Measurements from ENCODE around the gene ZNF74. TPM values are rescaled to one million over a fixed set of nuclear protein-coding genes. Genes with fewer than 3 reads are reported as not detected.
"Not testable (repeated sequence)": the region's sequence is repeated elsewhere in the genome, so short reads cannot be mapped to it uniquely, and the experiment has no call there.

The ZNF74 gene
- polyA plus RNA-seq, 4 donors: 14.8 to 24.4 (median 20.4) TPM

GRCh38 chr22:20441631-20442484 lies 47.9 kb downstream of the ZNF74 start:
- DNase-seq (ENCODE audit: low read depth in 4 of 4, low spot score in 2 of 4): no peak

- no peak for DNase-seq (ENCODE audit: low read depth in 4 of 4, low spot score in 2 of 4)
Observed at GRCh38 chr22:20442485-20443284, 48.7 kb downstream of the ZNF74 start.

GRCh38 chr22:20444325-20444724 lies 50.4 kb downstream of the ZNF74 start:
- DNase-seq (ENCODE audit: low read depth in 4 of 4, low spot score in 2 of 4): no peak

- DNase-seq (ENCODE audit: low read depth in 4 of 4, low spot score in 2 of 4): no peak
Observed at GRCh38 chr22:20446383-20446970, 52.5 kb downstream of the ZNF74 start.

GRCh38 chr22:20448630-20449029 lies 54.7 kb downstream of the ZNF74 start:
- no peak for DNase-seq (ENCODE audit: low read depth in 4 of 4, low spot score in 2 of 4)

- DNase-seq (ENCODE audit: low read depth in 4 of 4, low spot score in 2 of 4): no peak
Observed at GRCh38 chr22:20449819-20450550, 56.0 kb downstream of the ZNF74 start.

GRCh38 chr22:20450551-20450906 lies 56.6 kb downstream of the ZNF74 start:
- DNase-seq (ENCODE audit: low read depth in 4 of 4, low spot score in 2 of 4): no peak

DNA sequence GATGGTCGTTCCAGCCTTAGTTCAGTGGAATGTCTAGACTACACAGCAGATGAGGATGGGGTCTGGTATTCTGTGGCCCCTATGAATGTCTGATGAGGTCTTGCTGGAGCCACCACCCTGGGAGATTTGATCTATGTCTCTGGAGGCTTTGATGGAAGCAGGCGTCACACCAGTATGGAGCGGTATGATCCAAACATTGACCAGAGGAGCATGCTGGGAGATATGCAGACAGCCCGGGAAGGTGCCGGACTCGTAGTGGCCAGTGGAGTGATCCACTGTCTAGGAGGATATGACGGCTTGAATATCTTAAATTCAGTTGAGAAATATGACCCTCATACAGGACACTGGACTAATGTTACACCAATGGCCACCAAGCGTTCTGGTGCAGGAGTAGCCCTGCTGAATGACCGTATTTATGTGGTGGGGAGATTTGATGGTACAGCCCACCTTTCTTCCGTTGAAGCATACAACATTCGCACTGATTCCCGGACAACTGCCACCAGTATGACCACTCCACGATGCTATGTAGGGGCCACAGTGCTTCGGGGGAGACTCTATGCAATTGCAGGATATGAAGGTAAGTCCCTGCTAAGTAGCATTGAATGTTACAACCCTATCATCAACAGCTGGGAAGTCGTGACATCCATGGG lies 57.3 kb downstream of the ZNF74 start:
- not testable (repeated sequence) for DNase-seq (ENCODE audit: low read depth in 4 of 4, low spot score in 2 of 4)

DNA sequence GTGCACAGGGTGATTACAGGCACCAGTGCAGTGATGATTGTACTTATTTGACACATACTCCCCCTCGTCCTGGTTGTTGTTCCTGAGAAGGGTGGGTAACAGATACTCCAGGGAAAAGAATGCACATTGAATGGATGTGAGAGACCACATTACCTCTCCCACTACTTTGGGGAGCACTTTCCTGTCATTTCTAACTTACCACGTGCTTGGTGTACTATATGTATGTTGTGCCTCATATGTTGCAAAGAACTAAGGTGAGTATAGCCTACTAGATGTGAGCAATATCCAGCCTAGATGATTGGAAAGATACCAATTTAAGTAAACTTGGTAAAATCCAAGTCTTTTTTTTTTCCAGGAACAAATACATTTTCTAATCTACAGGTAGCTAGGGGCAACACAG lies 58.0 kb downstream of the ZNF74 start:
- no peak for DNase-seq (ENCODE audit: low read depth in 4 of 4, low spot score in 2 of 4)

DNA sequence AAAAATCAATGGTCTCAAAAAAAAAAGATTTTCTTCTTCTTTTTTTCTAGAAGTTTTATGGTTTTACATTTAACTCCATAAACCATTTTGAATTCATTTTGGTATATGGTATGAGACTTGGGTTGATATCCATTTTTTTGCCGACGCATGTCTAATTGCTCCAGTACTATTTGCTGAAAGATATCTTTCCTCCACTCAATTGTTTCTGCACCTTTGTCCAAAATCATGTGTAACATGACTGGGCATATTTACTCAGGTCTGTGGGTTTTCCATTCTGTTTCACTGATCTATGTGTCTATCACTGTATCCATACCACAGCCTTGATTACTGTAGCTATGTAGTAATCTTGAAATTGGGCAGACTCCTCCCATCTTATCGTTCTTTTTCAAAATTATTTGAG lies 59.3 kb downstream of the ZNF74 start:
- no peak for DNase-seq (ENCODE audit: low read depth in 4 of 4, low spot score in 2 of 4)

- no peak for DNase-seq (ENCODE audit: low read depth in 4 of 4, low spot score in 2 of 4)
Observed at GRCh38 chr22:20455709-20456063, 61.7 kb downstream of the ZNF74 start.

- peak; percentile 52 to 73 (median 63) for DNase-seq (ENCODE audit: low read depth in 4 of 4, low spot score in 2 of 4)
Observed at GRCh38 chr22:20456064-20456721, 62.2 kb downstream of the ZNF74 start.

- no peak for DNase-seq (ENCODE audit: low read depth in 4 of 4, low spot score in 2 of 4)
Observed at GRCh38 chr22:20456722-20457076, 62.7 kb downstream of the ZNF74 start.

DNA sequence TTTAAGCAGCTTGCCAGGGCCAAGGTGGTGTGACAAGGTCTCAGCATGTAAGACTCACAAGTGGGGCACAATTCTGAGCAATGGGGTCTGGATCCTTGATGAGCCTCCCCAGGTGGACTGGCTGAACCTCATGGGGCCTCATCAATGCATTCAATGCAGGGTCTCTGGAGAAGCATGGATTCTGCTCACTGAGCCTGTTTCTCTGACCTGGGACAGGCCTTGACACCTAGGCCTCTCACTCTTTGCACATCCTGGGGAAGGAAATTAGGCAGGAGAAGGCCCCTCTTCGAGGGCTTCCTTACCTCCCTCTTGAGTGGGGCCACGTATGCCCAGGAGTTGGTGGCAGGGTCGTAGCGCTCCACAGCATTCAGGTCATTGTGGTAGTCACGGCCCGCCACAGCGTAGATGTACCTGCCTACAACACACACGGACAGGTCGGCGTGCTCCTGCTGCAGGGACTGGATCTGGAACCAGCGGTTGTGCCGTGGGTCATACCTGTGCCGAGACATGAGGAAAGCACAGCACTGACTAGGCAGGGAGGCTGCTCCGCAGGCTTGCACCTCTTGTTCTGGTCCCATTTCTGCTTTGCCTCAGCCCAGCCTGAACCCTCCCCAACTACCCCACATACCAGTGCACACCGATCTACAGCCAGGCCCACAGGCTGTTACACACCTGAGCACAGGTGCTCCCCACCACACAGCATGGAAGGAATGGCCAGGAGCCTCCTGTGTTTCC lies 63.7 kb downstream of the ZNF74 start:
- no peak for DNase-seq (ENCODE audit: low read depth in 4 of 4, low spot score in 2 of 4)

Other genes with a start within 250 kb of the ZNF74 start
- 1 to 10 TPM in 2 of 4 donors, under 1 TPM in 2; 0.24 to 1.8 (median 0.96) TPM for gene CCDC188, start 243.1 kb upstream of the ZNF74 start, polyA plus RNA-seq (ENCODE audit: insufficient read length in 4 of 4)
- gene RTN4R, start 125.8 kb upstream of the ZNF74 start, polyA plus RNA-seq (ENCODE audit: insufficient read length in 4 of 4): 10 to 100 TPM in 1 of 4 donors, 1 to 10 TPM in 3; 3.8 to 10.4 (median 7.1) TPM
- gene DGCR6L, start 74.1 kb upstream of the ZNF74 start, polyA plus RNA-seq (ENCODE audit: insufficient read length in 4 of 4): 10 to 100 TPM; 50.6 to 74.4 (median 59.3) TPM
- 10 to 100 TPM; 17.2 to 31.2 (median 25.8) TPM for gene SCARF2, start 43.7 kb downstream of the ZNF74 start, polyA plus RNA-seq (ENCODE audit: insufficient read length in 4 of 4)
- gene KLHL22, start 101.6 kb downstream of the ZNF74 start, polyA plus RNA-seq (ENCODE audit: insufficient read length in 4 of 4): 10 to 100 TPM; 29.1 to 41.3 (median 35.9) TPM
- gene MED15, start 113.5 kb downstream of the ZNF74 start, polyA plus RNA-seq (ENCODE audit: insufficient read length in 4 of 4): 10 to 100 TPM; 31.8 to 67.8 (median 48.3) TPM

All from left renal cortex interstitium (tissue), 4 donors.